GM13976 (cell line): ENCODE results near the gene TSHZ3.

ENCODE experiments used
- DNase-seq: peaks from one replicate; pipeline ENCODE4 v3.0.0; 2012; ENCODE audit warnings: low spot score
- CTCF ChIP-seq: IDR thresholded peaks from 2 replicates; pipeline ENCODE4 v1.5.1; 2012; ENCODE audit warnings: borderline replicate concordance, mild to moderate bottlenecking; ENCODE audit not compliant: insufficient read depth; ENCODE audit errors: extremely low read depth, missing control alignments, control extremely low read depth
- in situ Hi-C: fragments of 300-500 bp; cut with MboI; formaldehyde crosslinking; loops from one replicate; pipeline ENCODE4 v1.12.0; 2022; ENCODE audit warnings: low sequenced_read_pairs, mixed read lengths, inconsistent platforms; ENCODE audit not compliant: unreplicated experiment

Gene TSHZ3

DNA sequence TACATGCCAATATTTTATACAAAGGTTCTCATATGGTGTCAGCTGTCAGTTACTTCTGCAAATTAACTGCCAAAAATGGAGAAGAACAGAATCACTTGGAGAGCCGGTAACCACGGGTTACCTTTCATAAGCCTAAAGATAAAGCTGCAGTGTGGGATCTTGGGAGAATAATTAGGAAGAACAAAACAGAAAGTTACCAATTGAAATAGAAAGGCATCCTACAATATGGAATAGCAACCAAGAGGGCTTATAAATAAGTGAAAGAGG is 74.2 kb downstream of the TSHZ3 start:
- no peak for TF ChIP-seq CTCF
- in situ Hi-C loops, result no loop called here
- DNase-seq, result no peak

DNA sequence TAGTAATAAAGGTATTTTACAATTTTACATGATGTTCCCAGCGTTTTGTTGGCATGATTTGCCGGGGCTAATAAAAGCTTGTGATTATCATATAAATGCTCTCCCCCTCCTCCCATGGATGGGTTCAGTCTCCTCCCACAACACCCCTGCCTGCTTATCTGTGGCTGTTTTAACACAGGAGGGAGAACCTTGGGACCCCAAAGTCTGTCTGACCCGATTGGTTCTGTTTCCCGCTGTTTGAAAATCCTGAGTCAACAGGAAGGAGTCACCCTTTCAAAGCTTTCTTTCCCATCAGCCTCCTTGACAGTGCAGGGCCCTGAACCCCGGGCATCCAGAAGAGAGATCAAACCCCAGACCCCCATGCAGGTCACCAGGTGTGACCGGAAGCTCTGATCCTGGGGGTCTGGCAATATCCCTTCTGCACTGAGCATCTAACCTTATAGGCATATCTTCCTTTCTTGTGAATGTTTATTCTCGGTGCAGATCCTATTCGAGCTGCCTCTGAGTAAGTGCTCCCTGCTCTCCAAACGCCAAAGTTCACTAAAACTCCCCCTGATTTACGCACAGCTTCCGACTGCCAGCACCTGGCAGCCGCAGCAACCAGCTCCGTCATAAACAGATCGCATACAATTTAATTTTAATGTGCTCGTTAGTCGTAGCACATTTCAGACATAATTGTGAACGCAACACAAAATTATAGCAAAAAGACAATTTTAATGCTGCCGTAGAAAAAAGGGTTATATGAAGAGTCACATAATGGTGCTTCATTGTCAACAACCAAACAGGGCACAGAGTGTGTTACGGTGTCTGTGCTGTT is 74.8 kb downstream of the TSHZ3 start:
- in situ Hi-C loops, result no loop called here
- no peak for DNase-seq
- no peak for TF ChIP-seq CTCF

GRCh38 chr19:31272583-31273106 is 76.6 kb downstream of the TSHZ3 start:
- DNase-seq, result no peak
- TF ChIP-seq CTCF, result no peak
- in situ Hi-C loops, result no loop called here

DNA sequence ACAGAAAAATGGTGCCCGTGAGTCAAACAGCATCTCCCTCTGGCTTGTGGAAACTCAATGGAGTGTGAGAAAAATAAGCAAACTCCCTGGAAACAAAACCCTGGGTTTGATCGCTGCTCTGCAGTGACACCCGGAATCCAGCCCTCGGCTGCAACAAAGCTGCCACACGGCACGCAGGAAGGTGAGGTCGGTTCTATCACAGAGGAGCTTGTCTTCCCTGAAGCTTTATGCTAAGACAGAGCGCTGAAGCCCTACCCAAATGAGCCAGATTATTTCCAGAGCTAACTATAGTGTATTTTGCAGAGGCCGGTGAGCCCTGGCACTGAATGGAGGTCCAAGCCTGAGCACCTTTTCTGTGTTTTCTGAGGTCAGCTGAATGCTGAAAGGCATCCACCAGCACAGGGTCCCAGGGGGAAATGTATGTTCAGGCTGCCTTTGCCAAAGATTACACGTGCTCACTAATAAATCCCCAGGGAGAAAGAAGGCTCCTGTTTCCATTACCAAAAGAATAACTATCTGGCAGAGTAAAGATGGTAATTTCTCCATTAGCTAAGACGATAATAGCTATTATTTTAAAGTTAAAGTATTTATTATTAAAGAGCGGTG is 77.8 kb downstream of the TSHZ3 start:
- in situ Hi-C loops, result no loop called here
- no peak for TF ChIP-seq CTCF
- no peak for DNase-seq

- in situ Hi-C loops, result no loop called here
- DNase-seq, result no peak
- TF ChIP-seq CTCF, result no peak
Measured at GRCh38 chr19:31270897-31271296, 78.3 kb downstream of the TSHZ3 start.

DNA sequence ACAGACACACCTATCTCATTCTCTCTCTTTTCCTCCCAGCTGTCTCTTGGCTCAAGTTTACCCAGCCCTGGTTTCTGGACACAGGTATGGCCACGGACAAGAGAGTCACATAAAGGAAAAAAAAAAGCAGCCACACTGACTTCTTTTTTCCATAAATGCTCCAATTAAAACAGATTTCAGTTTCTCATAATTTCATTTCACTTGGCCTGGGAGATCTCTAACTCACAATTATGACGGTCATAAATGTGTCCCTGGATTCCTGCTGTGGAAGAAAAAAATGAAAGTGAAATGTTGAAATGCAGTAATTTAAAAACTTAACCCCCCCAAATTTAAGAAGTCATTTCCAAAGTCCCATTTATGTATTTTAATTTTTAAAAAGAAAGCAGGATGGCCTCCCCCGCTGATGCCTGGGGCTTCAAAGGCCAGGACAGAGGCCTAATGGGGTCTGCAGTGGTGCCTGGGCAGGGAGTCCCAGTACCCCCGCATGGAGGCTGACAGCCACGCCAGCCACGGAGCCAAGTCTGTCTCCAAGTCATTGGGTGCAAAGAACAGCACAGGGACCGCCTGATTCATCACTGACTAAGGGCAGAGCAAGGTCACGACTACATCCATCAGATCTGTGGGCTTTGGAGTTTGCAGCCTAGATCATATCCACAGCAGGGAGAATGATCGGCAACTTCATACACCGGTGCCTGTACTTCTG is 79.7 kb downstream of the TSHZ3 start:
- in situ Hi-C loops, result no loop called here
- no peak for TF ChIP-seq CTCF
- DNase-seq, result no peak
